NCI-H2171 treated with DMSO at 0.1 percent for 48 hours (cell line): Measurements from ENCODE around the gene UST.
"Not testable (repeated sequence)": the region's sequence is repeated elsewhere in the genome, so short reads cannot be mapped to it uniquely, and the experiment has no call there.

Source experiments
- DNase-seq: peaks from one replicate; lab custom pipeline; 2025; lab: John Stamatoyannopoulos, UW

The UST gene

DNA sequence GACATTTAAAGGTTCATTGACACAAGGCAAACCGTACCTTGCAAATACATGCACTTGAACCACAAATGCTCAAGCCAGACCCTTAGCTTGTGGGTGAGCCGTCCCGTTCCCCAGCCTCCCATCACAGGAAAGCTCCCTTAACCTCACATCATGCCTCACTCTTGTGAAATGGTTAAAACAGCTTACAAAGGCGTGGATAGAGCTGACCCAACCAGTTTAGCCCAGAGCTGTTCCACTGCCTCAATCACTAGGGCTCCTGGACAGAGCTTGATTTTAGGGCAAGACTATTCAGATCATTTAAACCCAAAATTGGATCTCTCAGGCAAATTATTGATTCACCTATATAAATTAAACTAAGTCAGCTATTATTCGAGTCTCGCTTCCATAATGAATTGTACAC lies 341.1 kb downstream of the UST start:
- DNase-seq = no peak

DNA sequence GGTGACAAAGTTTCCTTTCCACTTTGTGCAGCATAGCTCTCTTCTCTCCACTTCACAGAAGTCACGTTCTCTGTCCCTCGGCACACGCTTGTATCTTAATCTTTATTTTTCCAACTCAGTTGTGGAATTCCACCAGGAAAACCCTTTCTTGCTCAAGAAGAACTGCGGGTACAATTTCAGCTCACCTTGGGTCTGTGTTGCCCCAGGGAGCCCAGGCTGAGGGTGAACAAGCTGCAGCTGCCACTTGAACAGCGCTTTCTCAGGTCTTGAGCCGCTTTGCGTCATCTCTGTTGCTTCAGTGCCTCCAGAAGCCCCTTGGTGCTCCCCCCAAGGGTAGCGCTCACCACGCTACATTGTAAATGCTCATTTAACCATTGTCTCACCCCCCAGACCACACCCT lies 341.5 kb downstream of the UST start:
- DNase-seq = no peak

DNA sequence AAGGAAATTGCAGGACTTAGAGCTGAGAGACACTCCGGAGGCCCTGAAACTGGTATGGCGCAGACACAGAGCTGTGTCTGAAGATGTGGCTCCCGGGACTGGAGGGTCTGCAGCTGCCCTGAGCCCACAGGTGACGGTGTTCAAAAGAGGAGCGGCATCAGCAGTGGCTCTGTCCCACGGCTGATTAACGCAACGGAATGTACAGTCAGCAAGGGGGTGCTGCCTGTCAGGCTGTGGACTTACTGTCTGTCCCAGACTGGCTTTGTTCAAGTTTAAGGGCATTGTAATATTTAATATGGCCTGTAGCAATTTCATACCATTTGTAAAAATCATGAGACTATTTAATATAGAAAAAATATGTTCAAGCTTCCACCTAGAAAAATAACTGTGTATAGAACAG lies 342.7 kb downstream of the UST start:
- DNase-seq = no peak

DNA sequence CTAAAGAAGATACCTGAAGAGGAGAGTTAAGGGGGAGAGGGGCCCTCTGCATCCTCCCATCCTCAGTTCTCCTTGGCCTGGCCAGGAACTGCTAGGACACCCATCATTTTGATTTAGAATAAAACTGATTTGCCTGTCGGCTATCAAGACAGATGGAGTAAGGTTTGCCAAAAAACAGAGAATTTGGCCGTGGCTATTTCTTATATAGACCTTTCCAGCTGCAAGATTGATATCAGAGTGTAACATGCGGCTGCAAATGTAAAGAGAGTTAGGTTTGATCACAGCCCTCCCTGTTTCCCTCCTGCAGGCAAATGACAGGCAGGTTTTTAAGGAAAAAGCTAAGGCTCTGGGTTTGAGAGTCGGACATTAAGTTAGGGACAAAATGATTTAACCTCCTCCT lies 344.1 kb downstream of the UST start:
- DNase-seq = no peak

DNA sequence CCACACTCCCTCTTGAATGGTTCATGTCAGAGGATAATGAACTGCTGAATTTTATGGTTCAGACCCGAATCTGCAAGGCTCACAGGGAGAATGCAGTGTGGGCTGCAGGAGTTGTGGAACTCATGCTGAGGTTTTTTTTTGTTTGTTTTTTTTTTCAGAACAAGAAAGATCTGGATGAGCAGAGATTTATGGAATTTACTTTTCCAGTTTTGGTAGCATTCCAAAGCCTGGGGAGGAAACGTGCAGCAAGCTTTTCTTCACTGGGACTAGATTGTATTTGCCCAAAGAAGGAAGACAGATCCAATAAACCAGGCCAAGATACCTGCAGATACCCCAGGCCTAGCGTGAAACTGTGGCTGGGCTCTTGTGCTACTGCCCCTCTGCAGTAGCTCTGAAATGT lies 346.8 kb downstream of the UST start:
- DNase-seq = no peak

DNA sequence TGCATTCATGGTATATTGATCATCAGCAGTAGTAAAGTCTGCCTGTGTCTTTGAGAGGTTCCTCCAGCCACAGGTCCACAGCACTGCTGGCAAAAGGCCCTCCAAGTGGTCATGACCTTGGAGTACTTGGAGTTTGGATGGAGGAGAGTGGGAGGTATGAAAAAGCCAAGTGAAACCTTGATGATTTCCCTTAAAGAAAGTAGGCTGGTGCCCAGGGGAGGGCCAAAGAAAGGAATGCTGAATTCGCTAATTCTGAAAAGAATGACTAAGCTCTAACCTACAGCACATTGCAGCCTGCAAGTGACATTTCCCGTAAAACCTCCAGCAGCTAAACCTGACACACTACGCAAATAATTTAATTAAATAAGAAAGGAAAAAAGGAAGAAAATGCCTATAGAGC lies 347.3 kb downstream of the UST start:
- no peak for DNase-seq

DNA sequence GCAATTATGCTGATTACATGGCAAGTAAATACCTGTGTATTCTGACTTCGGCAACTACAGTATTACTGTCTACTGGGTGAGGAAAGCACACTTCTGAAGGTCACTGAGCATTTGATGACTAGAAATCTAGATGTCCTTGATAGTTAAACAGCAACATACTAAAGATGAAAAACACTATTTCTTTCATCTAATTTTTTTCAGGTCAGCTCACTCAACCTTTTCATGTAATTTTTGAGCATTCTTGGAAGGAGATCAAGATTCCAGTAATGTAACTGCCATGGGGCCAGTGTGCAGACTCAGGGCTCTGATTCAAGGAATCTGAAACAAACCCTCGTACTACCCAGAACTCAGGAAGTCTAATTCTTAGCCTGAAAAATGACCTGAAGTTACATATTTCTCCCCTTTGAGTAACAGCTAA lies 348.1 kb downstream of the UST start:
- DNase-seq = no peak

DNA sequence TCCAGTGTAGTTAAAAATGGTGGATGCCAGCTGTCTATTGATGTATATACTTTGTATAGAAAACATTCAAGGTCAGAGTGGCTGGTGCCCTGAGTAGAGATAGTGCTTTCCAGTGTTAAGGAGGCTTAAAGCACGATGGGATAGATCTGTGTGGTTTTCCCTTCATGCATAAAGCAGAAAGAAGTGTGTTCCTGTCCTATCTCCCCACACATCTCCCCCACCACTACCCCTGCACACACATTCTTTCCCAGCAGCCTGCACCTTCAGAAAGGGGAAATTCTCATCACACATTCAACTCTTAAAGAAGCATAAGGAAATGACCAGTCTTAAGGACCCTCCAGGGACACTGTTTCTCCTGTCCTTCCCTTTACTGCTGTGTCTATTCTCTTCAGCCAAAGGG lies 349.0 kb downstream of the UST start:
- no peak for DNase-seq

DNA sequence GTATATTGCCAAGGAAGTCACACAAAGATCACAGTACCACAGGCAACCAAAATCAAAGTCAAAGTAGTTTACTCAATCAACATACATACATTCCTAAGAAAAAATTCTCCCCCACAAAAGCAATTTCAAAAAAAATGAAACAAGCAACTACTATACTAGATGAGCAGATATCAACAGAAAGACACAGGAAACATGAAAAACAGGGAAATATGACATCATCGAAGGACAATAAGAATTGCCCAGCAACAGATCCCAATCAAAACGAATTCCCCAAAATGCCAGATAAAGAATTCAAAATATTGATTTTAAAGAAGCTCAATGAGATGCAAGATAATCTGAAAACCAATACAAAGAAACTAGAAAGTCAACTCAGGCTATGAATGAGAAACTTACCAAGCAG lies 351.0 kb downstream of the UST start:
- DNase-seq = no peak

DNA sequence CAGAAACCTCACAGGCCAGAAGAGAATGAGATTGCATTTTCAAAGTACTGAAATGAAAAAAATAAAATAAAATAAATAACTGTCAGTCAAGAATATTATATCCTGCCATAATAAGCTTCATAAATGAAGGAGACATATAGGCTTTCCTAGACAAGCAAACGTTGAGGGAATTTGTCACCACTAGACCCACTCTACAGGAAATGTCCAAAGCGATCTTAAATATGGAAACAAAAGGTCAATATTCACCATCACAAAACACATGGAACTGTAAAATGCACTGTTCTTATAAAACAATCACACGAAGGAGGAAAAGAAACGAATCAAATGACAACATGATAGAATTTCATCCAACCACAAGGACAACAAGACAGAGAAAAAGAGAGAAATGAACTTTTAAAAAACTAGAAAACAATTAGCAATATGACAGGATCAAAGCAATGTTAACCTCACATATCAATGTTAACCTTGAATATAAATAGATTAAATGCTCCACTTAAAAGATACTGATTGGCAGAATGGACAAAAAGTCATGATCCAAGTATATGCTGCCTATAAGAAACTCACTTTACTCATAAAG lies 352.0 kb downstream of the UST start:
- DNase-seq = no peak

DNA sequence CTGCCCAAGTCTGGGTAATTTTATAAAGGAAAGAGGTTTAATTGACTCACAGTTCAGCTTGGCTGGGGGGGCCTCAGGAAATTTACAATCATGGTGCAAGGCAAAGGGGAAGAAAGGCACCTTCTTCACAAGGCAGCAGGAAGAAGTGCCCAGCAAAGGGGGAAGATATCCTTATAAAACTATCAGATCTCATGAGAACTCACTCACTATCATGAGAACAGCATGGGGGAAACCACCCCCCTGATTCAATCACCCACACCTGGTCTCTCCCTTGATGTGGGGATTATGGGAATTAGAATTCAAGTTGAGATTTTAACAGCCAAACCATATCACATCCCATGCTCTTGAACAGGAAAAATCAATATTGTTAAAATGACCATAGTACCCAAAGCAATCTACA lies 355.5 kb downstream of the UST start:
- no peak for DNase-seq

DNA sequence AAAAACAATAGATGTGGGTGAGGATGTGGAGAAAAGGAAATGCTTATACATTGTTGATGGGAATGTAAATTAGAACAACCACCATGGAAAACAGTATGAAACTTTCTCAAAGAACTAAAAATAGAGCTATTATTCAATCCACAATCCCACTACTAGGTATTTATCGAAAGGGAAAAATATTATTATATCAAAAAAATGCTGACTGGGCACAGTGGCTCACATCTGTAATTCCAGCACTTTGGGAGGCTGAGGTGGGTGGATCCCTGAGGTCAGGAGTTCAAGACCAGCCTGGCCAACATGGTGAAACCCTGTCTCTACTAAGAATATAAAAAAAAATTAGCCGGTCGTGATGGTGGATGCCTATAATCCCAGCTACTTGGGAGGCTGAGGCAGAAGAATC lies 357.1 kb downstream of the UST start:
- DNase-seq = not testable (repeated sequence)

DNA sequence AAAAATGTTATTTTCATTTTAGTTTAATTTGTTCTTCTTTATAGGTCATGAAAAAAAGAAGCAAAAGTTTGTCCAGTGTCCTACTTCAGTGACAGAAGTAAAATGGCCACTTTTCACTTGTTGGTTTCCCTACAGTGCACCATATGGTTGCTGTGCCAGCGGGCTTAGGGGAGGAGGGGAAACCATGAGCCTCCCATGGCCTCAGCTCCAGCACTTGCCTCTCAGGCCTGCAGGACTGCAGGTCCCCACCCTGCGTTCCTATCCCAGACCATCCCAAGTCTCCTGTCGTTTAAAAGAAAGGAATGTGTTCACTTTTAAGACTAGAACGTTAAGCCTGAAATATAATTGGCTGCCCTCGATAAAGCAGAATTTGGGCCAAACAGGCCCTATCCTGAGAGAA lies 360.7 kb downstream of the UST start:
- DNase-seq = no peak

DNA sequence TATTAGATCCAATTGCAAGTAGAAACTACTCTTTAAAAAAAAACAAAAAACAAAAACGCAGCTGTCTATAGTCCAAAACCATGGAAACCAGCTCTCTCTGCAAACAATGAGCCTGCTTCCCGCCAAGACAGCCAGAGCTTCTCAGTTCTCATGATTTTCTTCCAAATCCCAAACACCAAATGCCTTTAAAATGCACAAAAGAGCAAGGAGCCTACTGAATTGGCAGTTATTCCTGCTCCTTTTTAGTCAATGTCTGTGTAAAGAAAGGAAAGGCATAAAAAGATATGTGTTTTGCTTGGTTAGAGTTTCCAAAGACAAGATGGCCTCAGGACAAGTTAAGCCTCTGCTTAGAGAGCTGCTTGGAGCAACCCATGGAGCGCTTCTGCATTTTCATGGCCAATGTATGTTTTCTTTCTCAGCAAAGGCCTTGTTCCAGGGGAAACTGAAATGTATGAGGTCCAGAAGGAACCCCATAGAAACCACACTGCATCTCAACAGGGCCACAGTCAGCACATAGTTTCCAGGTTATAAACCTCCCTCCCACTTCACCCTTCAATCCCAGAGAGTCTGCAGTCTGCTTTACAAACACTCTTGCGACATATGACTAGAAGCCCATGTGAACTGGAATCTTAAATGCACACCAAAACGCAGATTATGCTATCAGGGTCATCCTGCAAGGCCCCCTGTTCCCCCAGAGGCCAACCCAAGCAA lies 361.4 kb downstream of the UST start:
- no peak for DNase-seq

DNA sequence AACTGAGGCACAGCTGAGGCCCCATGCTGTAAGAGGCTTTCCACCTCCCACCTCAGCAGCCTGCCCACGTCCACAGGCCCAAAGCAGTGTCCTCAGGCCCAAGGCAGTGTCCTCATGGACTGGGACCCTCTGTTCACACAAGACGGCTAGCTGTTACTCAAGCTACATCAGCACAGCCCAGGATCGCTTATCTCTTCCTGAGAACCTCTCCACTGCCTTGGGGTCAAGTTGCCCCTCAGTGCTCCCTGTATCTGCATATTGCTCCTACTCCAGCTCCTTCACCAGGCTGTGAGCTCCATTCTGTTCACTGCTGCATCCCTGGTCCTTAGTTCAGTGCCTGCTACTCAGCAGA lies 361.9 kb downstream of the UST start:
- DNase-seq = no peak

DNA sequence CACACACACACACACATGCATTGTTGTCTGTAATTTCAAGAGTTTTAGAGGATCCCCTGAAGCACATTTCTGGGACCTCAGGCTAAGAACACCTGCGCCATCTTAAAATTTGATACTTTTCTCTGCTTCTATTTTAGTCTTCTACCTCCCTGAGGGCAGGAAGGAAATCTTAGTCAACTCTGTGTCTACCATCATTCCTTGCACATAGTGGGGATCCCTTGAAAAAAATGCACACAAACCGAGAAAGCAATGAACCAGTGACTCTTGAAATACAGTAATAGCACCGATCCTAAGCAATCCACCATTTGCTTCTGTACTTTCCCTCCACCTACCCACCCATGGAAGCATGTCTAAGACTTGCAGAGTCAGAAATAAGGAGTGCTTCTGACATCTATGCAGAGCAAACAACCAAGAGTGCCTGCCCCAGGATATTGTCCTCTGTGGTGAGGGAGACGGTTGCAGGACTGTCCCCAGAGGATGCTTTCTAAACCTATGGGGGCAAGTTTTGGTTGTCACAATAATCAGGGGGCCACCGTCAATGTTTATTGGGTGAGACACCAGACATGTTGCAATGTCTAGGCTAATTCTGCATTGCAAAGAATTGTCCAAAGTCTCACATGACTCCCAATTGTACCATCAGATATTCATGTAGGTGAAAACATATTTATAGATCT lies 362.7 kb downstream of the UST start:
- DNase-seq = no peak

DNA sequence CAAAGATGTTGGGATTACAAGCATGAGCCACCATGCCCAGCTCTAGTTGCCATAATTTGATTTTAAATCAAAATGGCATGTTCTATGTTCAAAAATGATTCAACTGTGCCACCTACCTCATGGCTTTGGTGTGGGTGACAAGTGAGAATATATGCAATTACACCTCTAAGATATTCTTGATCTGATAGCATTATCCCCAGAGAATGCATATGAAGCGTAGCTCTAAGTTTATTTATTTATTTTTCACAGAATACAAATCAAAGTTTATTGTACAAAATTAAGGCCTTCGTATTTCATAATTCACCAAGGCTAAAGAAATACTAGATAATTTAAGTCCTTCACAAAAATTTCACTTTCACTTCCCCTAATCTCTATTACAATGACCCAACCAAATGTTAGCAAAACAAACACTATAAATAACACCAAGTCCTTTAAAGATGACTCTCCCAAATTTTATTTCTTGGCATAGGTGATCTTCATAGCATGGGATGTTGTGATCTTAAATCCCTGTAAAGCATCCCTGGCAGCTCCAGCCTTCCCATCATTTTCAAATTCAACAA lies 364.8 kb downstream of the UST start:
- no peak for DNase-seq

DNA sequence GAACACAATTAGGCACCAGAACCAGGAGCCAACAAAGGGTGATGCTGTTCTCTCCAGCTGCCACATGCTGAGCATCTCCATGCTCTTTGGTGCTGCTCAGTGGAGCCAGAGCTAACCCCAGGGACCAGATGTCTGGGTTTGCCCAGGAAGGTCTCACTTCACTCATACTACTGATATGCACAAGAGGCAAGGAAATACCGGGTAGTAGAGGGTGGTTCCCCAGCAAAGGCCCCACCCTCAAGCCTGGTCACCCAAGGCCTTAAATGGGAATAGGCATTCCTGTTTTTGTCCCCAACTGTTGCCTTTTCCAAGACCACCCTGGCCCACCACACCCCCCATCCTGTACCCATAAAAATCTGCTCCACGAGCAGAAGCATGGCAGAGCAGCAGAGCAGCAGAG lies 366.1 kb downstream of the UST start:
- no peak for DNase-seq

DNA sequence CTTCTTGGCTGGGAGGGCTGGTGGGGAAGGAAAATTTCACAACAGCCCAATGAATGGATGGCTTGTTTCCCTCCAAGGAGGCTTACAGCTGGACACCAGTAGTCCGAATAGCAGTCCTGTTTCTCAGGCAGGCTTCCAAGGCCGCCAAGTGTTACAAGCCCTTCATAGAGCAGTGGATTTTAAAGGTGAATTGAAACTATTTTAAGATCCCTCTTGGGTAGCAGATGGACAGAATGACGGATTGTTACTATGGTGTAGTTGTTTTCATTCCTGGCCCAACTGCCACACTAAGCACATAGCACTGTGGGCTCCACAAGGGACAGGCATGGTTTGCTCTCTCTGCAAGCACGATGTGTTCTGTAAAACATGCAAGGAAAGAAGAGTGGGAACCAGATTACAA lies 367.3 kb downstream of the UST start:
- no peak for DNase-seq

DNA sequence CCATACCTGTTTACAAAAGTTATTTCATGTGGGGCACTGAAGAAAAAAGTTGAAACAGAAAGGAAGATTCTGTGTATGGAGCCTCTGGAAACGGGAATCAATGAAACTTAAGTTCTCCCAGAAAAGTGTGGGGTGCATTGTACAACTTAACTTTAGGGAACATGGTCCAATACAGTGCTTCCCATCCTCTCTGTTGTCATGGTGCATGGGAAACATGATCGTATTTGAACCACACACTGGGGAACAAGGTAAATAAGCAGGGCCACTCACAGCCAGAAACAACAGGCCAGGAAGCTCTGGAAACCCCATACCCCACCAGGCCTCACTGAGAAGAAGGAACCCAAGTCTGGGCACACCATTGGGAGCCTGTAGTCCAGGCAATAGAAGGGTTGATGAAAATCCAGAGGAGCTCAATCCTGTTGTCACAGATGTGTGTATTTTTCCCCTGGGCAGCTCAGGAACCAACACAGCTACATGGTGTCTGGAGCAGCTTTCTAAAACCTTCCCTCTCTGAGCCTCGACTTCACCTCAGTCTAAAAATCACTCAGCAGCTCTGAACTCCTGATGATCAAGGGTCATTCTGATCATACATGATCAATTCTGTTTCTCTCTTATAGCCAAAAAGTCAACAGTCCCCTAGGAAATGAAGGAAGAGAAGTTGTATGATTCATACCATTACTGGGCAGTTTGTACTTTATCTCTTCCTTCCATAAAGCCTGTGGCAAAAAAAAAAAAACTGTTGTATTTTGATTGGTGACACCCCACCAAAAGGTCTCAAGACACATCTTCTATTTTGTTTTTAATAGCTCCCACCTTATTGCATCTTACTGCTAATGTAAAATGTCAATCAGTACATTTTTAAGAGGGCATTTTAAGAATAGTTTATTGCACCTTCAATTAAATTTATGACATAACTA lies 372.2 kb downstream of the UST start:
- DNase-seq = no peak

DNA sequence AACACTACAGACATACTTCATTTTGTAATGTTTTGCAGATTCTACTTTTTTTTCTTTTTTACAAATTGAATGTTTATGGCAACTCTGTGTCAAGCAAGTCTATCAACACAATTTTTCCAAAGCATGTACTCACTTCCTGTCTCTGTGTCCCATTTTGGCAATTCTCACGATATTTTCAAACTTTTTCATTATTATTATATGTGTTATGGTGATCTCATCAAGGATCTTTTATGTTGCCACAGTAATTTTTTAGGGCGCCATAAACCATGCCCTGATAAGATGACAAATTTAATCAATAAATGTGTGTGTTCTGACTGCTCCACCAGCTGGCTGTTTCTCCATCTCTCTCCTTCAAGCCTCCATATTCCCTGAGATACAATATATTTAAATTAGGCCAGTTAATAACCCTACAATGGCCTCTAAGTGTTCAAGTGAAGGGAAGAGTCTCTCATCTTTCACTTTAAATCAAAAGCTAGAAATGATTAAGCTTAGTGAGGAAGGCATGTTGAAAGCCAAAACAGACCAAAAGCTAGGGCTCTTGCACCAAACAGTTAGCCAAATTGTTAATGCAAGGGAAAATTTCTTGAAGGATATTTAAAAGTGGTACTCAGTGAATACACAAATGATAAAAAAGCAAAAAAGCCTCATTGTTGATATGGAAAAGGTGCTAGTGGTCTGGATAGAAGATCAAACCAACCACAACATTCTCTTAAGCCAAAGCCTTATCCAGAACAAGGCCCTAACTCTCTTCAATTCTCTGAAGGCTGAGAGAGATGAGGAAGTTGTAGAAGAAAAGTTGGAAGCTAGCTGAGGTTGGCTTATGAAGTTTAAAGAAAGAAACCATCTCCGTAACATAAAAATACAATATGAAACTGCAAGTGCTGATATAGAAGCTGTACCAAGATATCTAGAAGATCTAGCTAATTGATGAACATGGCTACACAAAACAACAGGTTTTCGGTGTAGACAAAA lies 376.3 kb downstream of the UST start:
- no peak for DNase-seq
